Measurements from ENCODE around the gene KY.

DNA sequence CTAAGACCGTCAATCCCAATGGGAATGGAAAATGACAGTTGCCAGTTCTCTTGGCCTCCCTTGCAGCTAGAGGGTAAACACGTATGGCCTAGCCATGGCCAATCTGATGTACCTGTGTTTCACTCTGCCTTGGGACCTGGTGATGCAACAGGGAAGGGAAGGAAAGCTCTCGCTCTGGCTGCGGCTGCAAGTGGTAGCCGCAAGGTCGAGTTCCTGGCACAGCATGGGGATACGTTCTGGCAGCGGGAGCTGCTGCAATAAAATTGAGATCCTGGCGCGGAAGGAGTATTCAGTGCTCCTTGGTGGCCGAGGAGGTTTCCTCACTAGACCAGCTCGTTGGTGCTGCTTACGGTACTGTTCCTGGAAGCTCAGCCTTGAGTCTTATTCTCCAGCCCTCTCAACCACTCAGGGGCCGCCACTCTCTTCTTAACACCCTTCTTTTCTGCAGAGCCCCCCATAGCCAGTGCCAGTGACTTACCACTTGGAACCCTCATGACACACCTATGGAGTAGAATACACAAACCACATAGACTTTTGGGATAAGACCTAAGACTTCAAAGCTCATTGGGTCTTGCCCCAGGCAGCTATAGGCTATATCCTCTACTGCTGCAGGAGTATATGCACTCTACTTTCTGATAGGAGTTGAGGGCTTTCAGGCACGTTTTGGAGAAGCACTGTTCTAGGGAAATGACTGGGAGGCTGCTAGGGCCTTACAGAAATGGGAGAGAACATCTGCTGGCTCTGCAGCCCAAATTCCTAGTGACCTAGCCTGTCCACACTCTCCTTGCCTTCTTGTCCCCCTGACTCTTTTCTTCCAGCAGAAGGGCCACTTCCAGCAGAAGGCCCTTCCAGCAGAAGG lies 2.7 kb downstream of the KY start:
- TF ChIP-seq, protein P1, sequence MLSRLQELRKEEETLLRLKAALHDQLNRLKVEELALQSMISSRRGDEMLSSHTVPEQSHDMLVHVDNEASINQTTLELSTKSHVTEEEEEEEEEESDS (CRISPR knock-in tag; IDR thresholded peaks at IDR 0.05) = no peak
- TF ChIP-seq SRSF1 (IDR thresholded peaks at IDR 0.05; ENCODE audit: low read depth, low read length) = no peak

Data from K562 (cell line).